ENCODE results near the gene CABP4. TPM values are rescaled to one million over a fixed set of nuclear protein-coding genes. Genes with fewer than 3 reads are reported as not detected.

The CABP4 gene
- total and polyA plus RNA-seq, 2 donors (not counting 3 experiments of a cell fraction or from before 2014, with no cell fraction given) = 2.4 to 5.0 TPM

DNA sequence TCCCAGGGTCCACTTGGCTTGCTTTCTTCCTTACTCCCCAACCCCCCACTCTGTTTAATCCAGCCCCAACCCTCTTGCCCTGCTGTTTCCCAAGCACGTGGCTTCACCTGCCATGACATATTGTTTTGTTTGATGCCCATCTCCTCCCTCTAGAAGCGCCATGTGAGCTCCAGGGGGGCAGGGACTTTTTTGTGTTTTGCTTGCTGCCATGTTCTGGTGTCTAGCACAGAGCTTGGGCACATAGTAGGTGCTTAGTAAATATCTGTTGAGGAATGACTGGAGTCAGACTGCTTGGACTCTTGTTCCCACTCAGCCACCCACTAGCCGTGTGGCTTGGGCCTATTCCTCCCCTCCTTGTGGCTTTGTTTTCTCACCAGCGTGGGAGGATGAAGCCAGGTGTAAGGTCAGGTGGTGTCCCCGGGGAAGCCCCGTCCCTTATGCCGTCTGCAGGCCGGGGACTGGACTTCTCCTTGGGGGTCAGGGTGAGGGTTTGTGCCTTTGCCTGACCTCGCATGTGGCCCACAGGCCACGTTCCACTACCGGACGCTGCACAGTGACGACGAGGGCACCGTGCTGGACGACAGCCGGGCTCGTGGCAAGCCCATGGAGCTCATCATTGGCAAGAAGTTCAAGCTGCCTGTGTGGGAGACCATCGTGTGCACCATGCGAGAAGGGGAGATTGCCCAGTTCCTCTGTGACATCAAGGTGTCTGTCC, 31.5 kb downstream of the CABP4 start:
- ChIA-PET CTCF (no interaction called here), POLR2A (no interaction called here)
- H3K36me3 ChIP-seq (ENCODE audit: control insufficient read depth in 2 of 2, extremely low read depth in 1 of 2, insufficient read depth in 2 of 2, low read length in 2 of 2) = peaks cover 0 to 9% of the 10 kb centered on the region in 2 experiments
- DNase-seq (ENCODE audit: low read depth, low spot score) (no peak), FAIRE-seq (no peak)
- H3K9ac ChIP-seq (replicated peaks; ENCODE audit: extremely low read depth, insufficient read depth, low read length) = no peak overlapping the region
- H3K9me1 ChIP-seq (replicated peaks; ENCODE audit: control insufficient read depth, extremely low read depth, insufficient read depth, low read length) = no peaks in the 10 kb centered on the region
- H2AFZ ChIP-seq (ENCODE audit: low read depth, low read length) = no peak overlapping the region
- no peak overlapping the region for H3K4me2 ChIP-seq (ENCODE audit: insufficient read depth, low read length)
- no peak overlapping the region for H3K4me3 ChIP-seq (replicated peaks in 1 of 3; ENCODE audit: insufficient read depth in 1 of 3, low read depth in 1 of 3, low read length in 3 of 3)
- no TSS peak for BruUV-seq (replicated peaks)
- H3K4me1 ChIP-seq (ENCODE audit: control insufficient read depth, extremely low read depth, insufficient read depth, low read length) = no peaks in the 10 kb centered on the region
- H3K9me3 ChIP-seq (replicated peaks; ENCODE audit: control insufficient read depth, insufficient read depth, low read length) = no peaks in the 10 kb centered on the region
- H3K27ac ChIP-seq (ENCODE audit: insufficient read depth, low read depth, low read length) = no peak overlapping the region
- TF ChIP-seq FOS (IDR thresholded peaks at IDR 0.05; ENCODE audit: borderline replicate concordance, insufficient read depth, low read length) = no peak
- no peak for TF ChIP-seq JUN (IDR thresholded peaks at IDR 0.05; ENCODE audit: borderline replicate concordance, insufficient read depth, insufficient read length, low read depth)
- TF ChIP-seq MAX (IDR thresholded peaks at IDR 0.05; ENCODE audit: insufficient read depth, insufficient read length) = no peak
- no peak for TF ChIP-seq MYC (IDR thresholded peaks at IDR 0.05; ENCODE audit: low read depth, low read length)
- intact Hi-C loops (cut with micrococcal nuclease) = no loop called here
- no peaks in the 10 kb centered on the region for H3K27me3 ChIP-seq (ENCODE audit: control insufficient read depth in 2 of 2, insufficient read depth in 2 of 2, low read length in 2 of 2)
- H4K20me1 ChIP-seq (replicated peaks; ENCODE audit: control insufficient read depth, extremely low read depth, insufficient read depth, low read length) = no peaks in the 10 kb centered on the region
- dilution Hi-C loops (cut with MboI; ENCODE audit: extremely low pct_ligation_motif_present, low sequenced_read_pairs) = no loop called here
- no peaks in the 10 kb centered on the region for H3K79me2 ChIP-seq (ENCODE audit: control insufficient read depth, insufficient read depth, low read length)

DNA sequence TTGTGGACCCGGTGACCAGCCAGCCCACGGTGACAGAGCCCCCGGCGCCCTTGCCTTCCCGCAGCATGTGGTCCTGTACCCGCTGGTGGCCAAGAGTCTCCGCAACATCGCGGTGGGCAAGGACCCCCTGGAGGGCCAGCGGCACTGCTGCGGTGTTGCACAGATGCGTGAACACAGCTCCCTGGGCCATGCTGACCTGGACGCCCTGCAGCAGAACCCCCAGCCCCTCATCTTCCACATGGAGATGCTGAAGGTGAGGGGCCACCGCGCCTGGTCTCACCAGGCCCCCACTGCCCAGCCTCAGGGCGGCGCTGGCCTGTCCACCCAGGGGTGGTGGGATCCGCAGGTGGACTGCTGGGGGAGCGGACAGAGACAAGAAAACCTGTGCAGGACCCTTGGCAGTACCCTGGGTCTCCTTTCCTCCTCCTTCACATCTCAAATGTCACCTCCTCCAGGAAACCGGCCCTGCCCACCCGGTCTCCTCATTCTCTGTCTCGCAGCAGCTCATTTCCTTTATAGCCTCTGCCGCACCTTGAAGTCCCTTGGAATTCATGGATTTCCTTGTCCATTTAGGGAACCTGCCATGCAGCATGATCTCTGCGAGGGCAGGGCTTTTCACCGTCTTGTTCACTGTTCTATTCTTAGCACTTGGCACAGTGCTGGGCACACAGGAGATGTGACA, 34.2 kb downstream of the CABP4 start:
- CTCF ChIA-PET = no interaction called here
- peaks cover 0 to 11% of the 10 kb centered on the region in 2 experiments for H3K36me3 ChIP-seq (ENCODE audit: control insufficient read depth in 2 of 2, extremely low read depth in 1 of 2, insufficient read depth in 2 of 2, low read length in 2 of 2)
- FAIRE-seq (no peak), DNase-seq (ENCODE audit: low read depth, low spot score) (no peak)
- no TSS peak for BruUV-seq (replicated peaks)
- H3K9me1 ChIP-seq (replicated peaks; ENCODE audit: control insufficient read depth, extremely low read depth, insufficient read depth, low read length) = no peaks in the 10 kb centered on the region
- H3K4me2 ChIP-seq (ENCODE audit: insufficient read depth, low read length) = no peak overlapping the region
- intact Hi-C loops (cut with micrococcal nuclease) = no loop called here
- no peaks in the 10 kb centered on the region for H3K9me3 ChIP-seq (replicated peaks; ENCODE audit: control insufficient read depth, insufficient read depth, low read length)
- H3K27me3 ChIP-seq (ENCODE audit: control insufficient read depth in 2 of 2, insufficient read depth in 2 of 2, low read length in 2 of 2) = no peaks in the 10 kb centered on the region
- dilution Hi-C loops (cut with MboI; ENCODE audit: extremely low pct_ligation_motif_present, low sequenced_read_pairs) = no loop called here
- H2AFZ ChIP-seq (ENCODE audit: low read depth, low read length) = no peak overlapping the region
- H4K20me1 ChIP-seq (replicated peaks; ENCODE audit: control insufficient read depth, extremely low read depth, insufficient read depth, low read length) = no peaks in the 10 kb centered on the region
- H3K4me1 ChIP-seq (ENCODE audit: control insufficient read depth, extremely low read depth, insufficient read depth, low read length) = no peaks in the 10 kb centered on the region
- no peak overlapping the region for H3K4me3 ChIP-seq (replicated peaks in 1 of 3; ENCODE audit: insufficient read depth in 1 of 3, low read depth in 1 of 3, low read length in 3 of 3)
- no peaks in the 10 kb centered on the region for H3K79me2 ChIP-seq (ENCODE audit: control insufficient read depth, insufficient read depth, low read length)
- POLR2A ChIA-PET = no interaction called here
- no peak for TF ChIP-seq MAX (IDR thresholded peaks at IDR 0.05; ENCODE audit: insufficient read depth, insufficient read length)
- TF ChIP-seq FOS (IDR thresholded peaks at IDR 0.05; ENCODE audit: borderline replicate concordance, insufficient read depth, low read length) = no peak
- no peak for TF ChIP-seq POLR2A (IDR thresholded peaks at IDR 0.05; ENCODE audit: low read depth, low read length)
- TF ChIP-seq GATA2 (IDR thresholded peaks at IDR 0.05; ENCODE audit: insufficient read depth, insufficient read length, low read depth, low read length) = no peak
- no peak for TF ChIP-seq EZH2 (IDR thresholded peaks at IDR 0.05; ENCODE audit: borderline replicate concordance, low read depth, low read length, severe bottlenecking)
- TF ChIP-seq POLR2AphosphoS5 (IDR thresholded peaks at IDR 0.05; ENCODE audit: insufficient read depth, low read depth, low read length) = no peak
- TF ChIP-seq MYC (IDR thresholded peaks at IDR 0.05; ENCODE audit: low read depth, low read length) = no peak
- no peak for TF ChIP-seq JUN (IDR thresholded peaks at IDR 0.05; ENCODE audit: borderline replicate concordance, insufficient read depth, insufficient read length, low read depth)
- TF ChIP-seq, protein P1, sequence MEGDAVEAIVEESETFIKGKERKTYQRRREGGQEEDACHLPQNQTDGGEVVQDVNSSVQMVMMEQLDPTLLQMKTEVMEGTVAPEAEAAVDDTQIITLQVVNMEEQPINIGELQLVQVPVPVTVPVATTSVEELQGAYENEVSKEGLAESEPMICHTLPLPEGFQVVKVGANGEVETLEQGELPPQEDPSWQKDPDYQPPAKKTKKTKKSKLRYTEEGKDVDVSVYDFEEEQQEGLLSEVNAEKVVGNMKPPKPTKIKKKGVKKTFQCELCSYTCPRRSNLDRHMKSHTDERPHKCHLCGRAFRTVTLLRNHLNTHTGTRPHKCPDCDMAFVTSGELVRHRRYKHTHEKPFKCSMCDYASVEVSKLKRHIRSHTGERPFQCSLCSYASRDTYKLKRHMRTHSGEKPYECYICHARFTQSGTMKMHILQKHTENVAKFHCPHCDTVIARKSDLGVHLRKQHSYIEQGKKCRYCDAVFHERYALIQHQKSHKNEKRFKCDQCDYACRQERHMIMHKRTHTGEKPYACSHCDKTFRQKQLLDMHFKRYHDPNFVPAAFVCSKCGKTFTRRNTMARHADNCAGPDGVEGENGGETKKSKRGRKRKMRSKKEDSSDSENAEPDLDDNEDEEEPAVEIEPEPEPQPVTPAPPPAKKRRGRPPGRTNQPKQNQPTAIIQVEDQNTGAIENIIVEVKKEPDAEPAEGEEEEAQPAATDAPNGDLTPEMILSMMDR (IDR thresholded peaks at IDR 0.05; ENCODE audit: extremely low read depth in 1 of 2, insufficient read depth in 1 of 2, low read depth in 1 of 2, low read length in 2 of 2) = no peak
- no peak overlapping the region for H3K9ac ChIP-seq (replicated peaks; ENCODE audit: extremely low read depth, insufficient read depth, low read length)
- H3K27ac ChIP-seq (ENCODE audit: insufficient read depth, low read depth, low read length) = no peak overlapping the region
